Motor neuron (in vitro differentiated cells): ENCODE results near the gene ZFAND3. TPM values are rescaled to one million over a fixed set of nuclear protein-coding genes. Genes with fewer than 3 reads are reported as not detected.
A peak's percentile ranks its signal among the peaks of the same experiment; 100 is the strongest.

ENCODE experiments used
- ATAC-seq, 8 experiments: fragments of 200-7000 bp; cut with Tn5 transposase; replicated peaks in 6 of 8; 2 replicates each; pipeline ENCODE4 v1.8.0; 2021; ENCODE audit warnings: mild to moderate bottlenecking in 8 of 8, moderate library complexity in 8 of 8
- H3K27ac ChIP-seq, 2 donors: fragments of 250-450 bp; sonication (Bioruptor Pico); 2 replicates each; pipeline ENCODE4 v1.9.0; 2021; ENCODE audit warnings: antibody characterized with exemption in 2 of 2, mild to moderate bottlenecking in 2 of 2, moderate library complexity in 1 of 2
- H3K4me1 ChIP-seq, 2 donors: fragments of 250-450 bp; sonication (Bioruptor Pico); replicated peaks in 1 of 2; 2 replicates each; pipeline ENCODE4 v1.6.1; 2021; ENCODE audit warnings: antibody characterized with exemption in 2 of 2, mild to moderate bottlenecking in 2 of 2, moderate library complexity in 1 of 2
- H3K4me3 ChIP-seq, 5 donors: fragments of 250-450 bp; sonication (Bioruptor Pico); 2 replicates each; pipeline ENCODE4 v1.9.0; 2021; ENCODE audit warnings: antibody characterized with exemption in 5 of 5, mild to moderate bottlenecking in 5 of 5, moderate library complexity in 4 of 5
- WGBS, 10 experiments: fragments of 450-650 bp; shearing (Covaris generic); methylation state at CpG; one replicate each; pipeline ENCODE4 v1.0.0; 2022; 5-methylcytosine and 5-hydroxymethylcytosine counted together
- in situ Hi-C, 9 experiments: fragments of 400-800 bp; cut with MboI; loops; one replicate each; pipeline ENCODE4 v1.15.0; 2021; ENCODE audit warnings: low sequenced_read_pairs in 9 of 9, low pct_unique_long_range_greater_than_20kb in 2 of 9; ENCODE audit not compliant: unreplicated experiment in 9 of 9
- total RNA-seq, 8 experiments: library from RNA; unstranded; fragments of 300-600 nt; gene quantifications; 2 replicates each; pipeline versions ENCODE4 v1.2.3 to v1.2.4, GENCODE V29; 2022

Gene ZFAND3
- total RNA-seq, 8 experiments from 2014 or later = 21.2 to 54.1 (median 39.2) TPM

GRCh38 chr6:37864250-37864649 lies 44.7 kb downstream of the ZFAND3 start:
- no peak for ATAC-seq
- Histone ChIP-seq H3K4me3 (no peak overlapping the region), H3K4me1 (peaks cover 0 to 6% of the 10 kb centered on the region in 2 donors), H3K27ac (no peak overlapping the region)
- in situ Hi-C loops = no loop called here

GRCh38 chr6:37865504-37865903 lies 46.0 kb downstream of the ZFAND3 start:
- ATAC-seq = no peak
- in situ Hi-C loops = no loop called here
- Histone ChIP-seq H3K4me3 (no peak overlapping the region), H3K4me1 (peaks cover 0 to 6% of the 10 kb centered on the region in 2 donors), H3K27ac (no peak overlapping the region)
- WGBS, 10 experiments = 86 to 100% (median 100%) methylated on average over 2 to 4 of the region's 5 CpGs; no CpG with 5 or more reads in 1 of the 10 experiments

- H3K4me3 ChIP-seq = no peak overlapping the region
- no peak overlapping the region for H3K27ac ChIP-seq
- ATAC-seq = no peak
- peaks cover 0 to 6% of the 10 kb centered on the region in 2 donors for H3K4me1 ChIP-seq
- in situ Hi-C loops = no loop called here
- 61 to 100% (median 83%) methylated on average over 2 to 6 of the region's 6 CpGs; no CpG with 5 or more reads in 1 of the 10 experiments for WGBS, 10 experiments
Observed at GRCh38 chr6:37866590-37867507, 47.3 kb downstream of the ZFAND3 start.

- in situ Hi-C loops = no loop called here
- Histone ChIP-seq H3K4me1 (peaks cover 0 to 6% of the 10 kb centered on the region in 2 donors), H3K4me3 (no peak overlapping the region), H3K27ac (no peak overlapping the region)
- 67 to 100% (median 100%) methylated on average over 1 of the region's 1 CpG; no CpG with 5 or more reads in 1 of the 10 experiments for WGBS, 10 experiments
- ATAC-seq = no peak
Observed at GRCh38 chr6:37867756-37868446, 48.4 kb downstream of the ZFAND3 start.

- H3K4me3 ChIP-seq = no peak overlapping the region
- H3K27ac ChIP-seq = no peak overlapping the region
- H3K4me1 ChIP-seq = peaks cover 0 to 6% of the 10 kb centered on the region in 2 donors
- in situ Hi-C loops = no loop called here
- 25 to 100% (median 81%) methylated on average over 1 to 4 of the region's 4 CpGs; no CpG with 5 or more reads in 1 of the 10 experiments for WGBS, 10 experiments
- peak in 2 of 8 experiments; percentile 81 to 85 for ATAC-seq
Observed at GRCh38 chr6:37868447-37868825, 48.9 kb downstream of the ZFAND3 start.

- peaks cover 3 to 9% of the 10 kb centered on the region in 2 donors for H3K4me1 ChIP-seq
- no peak overlapping the region for H3K27ac ChIP-seq
- no peak for ATAC-seq
- H3K4me3 ChIP-seq = no peak overlapping the region
- WGBS, 10 experiments = 69 to 100% (median 92%) methylated on average over 2 to 5 of the region's 5 CpGs; no CpG with 5 or more reads in 1 of the 10 experiments
- in situ Hi-C loops = no loop called here
Observed at GRCh38 chr6:37871616-37872372, 52.3 kb downstream of the ZFAND3 start.

- H3K27ac ChIP-seq = no peak overlapping the region
- in situ Hi-C loops = no loop called here
- peaks cover 5% of the 10 kb centered on the region in 2 donors for H3K4me1 ChIP-seq
- no peak overlapping the region for H3K4me3 ChIP-seq
- ATAC-seq = no peak
- WGBS, 10 experiments = 60 to 100% (median 87%) methylated on average over 1 to 2 of the region's 2 CpGs
Observed at GRCh38 chr6:37872373-37872745, 52.8 kb downstream of the ZFAND3 start.

- in situ Hi-C loops = no loop called here
Observed at GRCh38 chr6:37874726-37875125, 55.2 kb downstream of the ZFAND3 start.

GRCh38 chr6:37875561-37876309 lies 56.2 kb downstream of the ZFAND3 start:
- Histone ChIP-seq H3K4me1 (peaks cover 5 to 7% of the 10 kb centered on the region in 2 donors), H3K4me3 (no peak overlapping the region), H3K27ac (no peak overlapping the region)
- no peak for ATAC-seq
- WGBS, 10 experiments = 82 to 100% (median 95%) methylated on average over 3 to 5 of the region's 5 CpGs
- in situ Hi-C loops = no loop called here

More at GRCh38 chr6:37874726-37875125, 55.2 kb downstream of the ZFAND3 start:
- no peak overlapping the region for H3K27ac ChIP-seq
- 60 to 100% (median 89%) methylated on average over 1 to 3 of the region's 3 CpGs; no CpG with 5 or more reads in 5 of the 10 experiments for WGBS, 10 experiments
- no peak for ATAC-seq
- peaks cover 5 to 7% of the 10 kb centered on the region in 2 donors for H3K4me1 ChIP-seq
- H3K4me3 ChIP-seq = no peak overlapping the region

- in situ Hi-C loops = no loop called here
- 63 to 100% (median 83%) methylated on average over 2 to 4 of the region's 4 CpGs for WGBS, 10 experiments
- Histone ChIP-seq H3K27ac (no peak overlapping the region), H3K4me1 (peaks cover 5 to 7% of the 10 kb centered on the region in 2 donors), H3K4me3 (no peak overlapping the region)
- ATAC-seq = peak in 1 of 8 experiments; percentile 41
Observed at GRCh38 chr6:37876843-37877242, 57.3 kb downstream of the ZFAND3 start.

GRCh38 chr6:37877373-37878149 lies 58.0 kb downstream of the ZFAND3 start:
- peaks cover 5 to 7% of the 10 kb centered on the region in 2 donors for H3K4me1 ChIP-seq
- in situ Hi-C loops = no loop called here
- 36 to 100% (median 86%) methylated on average over 2 to 6 of the region's 6 CpGs for WGBS, 10 experiments
- peak in 2 of 8 experiments; percentile 20 to 36 for ATAC-seq
- H3K4me3 ChIP-seq = no peak overlapping the region
- no peak overlapping the region for H3K27ac ChIP-seq
